ENCODE measurements around the gene GNB1. TPM values are rescaled to one million over a fixed set of nuclear protein-coding genes. Genes with fewer than 3 reads are reported as not detected.

The GNB1 gene
- total and polyA plus RNA-seq, 3 experiments from 2014 or later, result 114 to 470 (median 436) TPM

GRCh38 chr1:1899967-1900327 lies 9.1 kb upstream of the GNB1 start:
- Mint-ChIP-seq H3K9me3 (peaks cover 0 to 1% (median 0%) of the 10 kb centered on the region in 5 donors), H3K36me3 (no peaks in the 10 kb centered on the region)
- CTCF ChIA-PET, result interaction anchor here (1.7 to 3.1 kb wide), 2 partner anchors 9 to 145 kb away, joined by 4 to 18 read pairs; no protein-coding TSS in a partner anchor

GRCh38 chr1:1899266-1899966 lies 8.5 kb upstream of the GNB1 start:
- ChIA-PET POLR2A (interaction anchor here (1.4 kb wide), 1 partner anchor 9 kb away, joined by 4 read pairs; no protein-coding TSS in a partner anchor), CTCF (interaction anchor here (0.8 to 3.1 kb wide), 3 partner anchors 10 to 205 kb away, joined by 3 to 18 read pairs (median 4); no protein-coding TSS in a partner anchor)
- H3K4me1 ChIP-seq (ENCODE audit: insufficient read depth, low read length), result peaks cover 19% of the 10 kb centered on the region
- H3K9me3 ChIP-seq (ENCODE audit: low read length), result no peaks in the 10 kb centered on the region
- H3K4me3 Mint-ChIP-seq, result no peak overlapping the region
- H3K4me3 ChIP-seq (ENCODE audit: low read length), result no peak overlapping the region
- H3K27me3 Mint-ChIP-seq, result peaks cover 3 to 14% of the 10 kb centered on the region in 2 donors
- no peaks in the 10 kb centered on the region for H3K36me3 Mint-ChIP-seq
- H3K36me3 ChIP-seq (ENCODE audit: insufficient read depth, low read length), result no peaks in the 10 kb centered on the region
- no peak overlapping the region for H3K27ac ChIP-seq (ENCODE audit: low read depth, low read length)
- no peak overlapping the region for H3K27ac Mint-ChIP-seq
- peak in 1 of 5 donors; percentile 34 for DNase-seq
- H3K27me3 ChIP-seq (ENCODE audit: insufficient read depth, low read length, poor library complexity, severe bottlenecking), result no peaks in the 10 kb centered on the region
- H3K9me3 Mint-ChIP-seq, result peaks cover 0 to 1% (median 0%) of the 10 kb centered on the region in 5 donors
- H3K4me1 Mint-ChIP-seq, result peaks cover 7 to 13% (median 7%) of the 10 kb centered on the region in 3 donors

More at GRCh38 chr1:1899967-1900327, 9.1 kb upstream of the GNB1 start:
- Histone ChIP-seq H3K36me3 (ENCODE audit: insufficient read depth, low read length) (no peaks in the 10 kb centered on the region), H3K4me1 (ENCODE audit: insufficient read depth, low read length) (peaks cover 14% of the 10 kb centered on the region), H3K27me3 (ENCODE audit: insufficient read depth, low read length, poor library complexity, severe bottlenecking) (no peaks in the 10 kb centered on the region), H3K27ac (ENCODE audit: low read depth, low read length) (no peak overlapping the region), H3K9me3 (ENCODE audit: low read length) (no peaks in the 10 kb centered on the region), H3K4me3 (ENCODE audit: low read length) (no peak overlapping the region)
- peaks cover 2 to 8% (median 3%) of the 10 kb centered on the region in 3 donors for H3K4me1 Mint-ChIP-seq
- no peak overlapping the region for H3K4me3 Mint-ChIP-seq
- peaks cover 5 to 13% of the 10 kb centered on the region in 2 donors for H3K27me3 Mint-ChIP-seq
- no peak for DNase-seq
- POLR2A ChIA-PET, result no interaction called here
- H3K27ac Mint-ChIP-seq, result no peak overlapping the region

GRCh38 chr1:1898246-1898933 lies 7.5 kb upstream of the GNB1 start:
- H3K9me3 Mint-ChIP-seq, result peaks cover 0 to 1% (median 0%) of the 10 kb centered on the region in 5 donors
- POLR2A ChIA-PET, result interaction anchor here (1.4 kb wide), 1 partner anchor 10 kb away, joined by 4 read pairs; no protein-coding TSS in a partner anchor
- Histone ChIP-seq H3K36me3 (ENCODE audit: insufficient read depth, low read length) (no peaks in the 10 kb centered on the region), H3K4me3 (ENCODE audit: low read length) (no peak overlapping the region), H3K9me3 (ENCODE audit: low read length) (no peaks in the 10 kb centered on the region), H3K27me3 (ENCODE audit: insufficient read depth, low read length, poor library complexity, severe bottlenecking) (no peaks in the 10 kb centered on the region), H3K4me1 (ENCODE audit: insufficient read depth, low read length) (peaks cover 24% of the 10 kb centered on the region), H3K27ac (ENCODE audit: low read depth, low read length) (no peak overlapping the region)
- H3K27me3 Mint-ChIP-seq, result peaks cover 3 to 14% of the 10 kb centered on the region in 2 donors
- no peak for DNase-seq
- peak overlapping the region in 2 of 8 donors; percentile 45 to 54 for H3K27ac Mint-ChIP-seq
- no peak overlapping the region for H3K4me3 Mint-ChIP-seq
- H3K36me3 Mint-ChIP-seq, result no peaks in the 10 kb centered on the region
- peaks cover 10 to 23% (median 10%) of the 10 kb centered on the region in 3 donors for H3K4me1 Mint-ChIP-seq
- CTCF ChIA-PET, result interaction anchor here (0.8 to 3.1 kb wide), 2 partner anchors 11 to 204 kb away, joined by 3 to 18 read pairs; no protein-coding TSS in a partner anchor

DNA sequence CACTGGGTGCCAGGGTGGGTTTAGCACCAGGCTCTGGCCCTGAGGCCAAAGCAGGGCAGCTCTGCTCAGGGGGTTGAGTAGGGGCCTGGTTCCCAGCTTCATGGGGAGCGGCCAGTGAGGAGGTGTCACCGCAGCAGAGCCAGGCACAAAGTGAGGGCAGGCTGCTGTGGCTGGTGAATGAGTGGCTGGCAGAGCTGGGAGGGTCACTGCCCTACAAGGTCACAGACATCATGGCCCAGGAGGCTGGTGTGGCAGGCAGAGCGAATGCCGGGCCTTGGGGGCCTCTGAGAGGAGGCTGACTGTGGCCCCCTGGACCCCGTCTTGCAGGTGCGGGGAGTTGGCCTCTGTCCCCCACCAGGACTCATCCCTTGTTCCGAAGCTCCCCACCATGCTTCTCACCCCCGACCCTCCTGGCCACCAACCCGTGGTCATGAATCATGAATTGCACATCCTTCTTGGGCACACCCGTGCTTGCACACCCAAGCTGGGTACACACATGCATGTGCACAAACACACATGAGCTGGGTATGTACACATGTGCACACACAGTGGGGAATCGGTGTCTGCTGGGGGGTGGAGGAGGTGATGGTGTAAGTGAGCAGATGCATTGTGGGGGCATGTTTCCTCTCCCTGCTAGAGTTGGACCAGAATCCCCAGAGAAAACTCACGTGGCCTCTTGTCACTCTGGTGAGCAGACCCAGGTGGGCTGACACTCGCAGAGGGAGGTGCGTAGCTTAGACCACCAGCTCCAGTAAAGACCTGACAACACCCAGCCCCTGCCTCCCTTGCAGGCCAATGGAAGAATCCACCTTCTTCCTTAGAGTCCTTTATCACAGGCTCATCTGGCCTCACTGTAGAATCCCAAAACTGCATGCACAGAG lies 4.8 kb upstream of the GNB1 start:
- H3K36me3 Mint-ChIP-seq, result peaks cover 0 to 5% (median 0%) of the 10 kb centered on the region in 3 donors
- DNase-seq, result no peak
- no peaks in the 10 kb centered on the region for H3K27me3 ChIP-seq (ENCODE audit: insufficient read depth, low read length, poor library complexity, severe bottlenecking)
- H3K9me3 ChIP-seq (ENCODE audit: low read length), result no peaks in the 10 kb centered on the region
- ChIA-PET CTCF (interaction anchor here (1.4 to 3.1 kb wide), 2 partner anchors 10 to 299 kb away, joined by 3 to 20 read pairs; no protein-coding TSS in a partner anchor), POLR2A (no interaction called here)
- peak overlapping the region in 3 of 7 donors; percentile 24 to 69 (median 61) for H3K4me3 Mint-ChIP-seq
- H3K9me3 Mint-ChIP-seq, result no peaks in the 10 kb centered on the region
- no peak overlapping the region for H3K27ac ChIP-seq (ENCODE audit: low read depth, low read length)
- no peak overlapping the region for H3K4me3 ChIP-seq (ENCODE audit: low read length)
- peaks cover 3 to 9% of the 10 kb centered on the region in 2 donors for H3K27me3 Mint-ChIP-seq
- peak overlapping the region in 1 of 8 donors; percentile 38 for H3K27ac Mint-ChIP-seq
- peaks cover 20 to 38% (median 25%) of the 10 kb centered on the region in 3 donors for H3K4me1 Mint-ChIP-seq
- no peaks in the 10 kb centered on the region for H3K36me3 ChIP-seq (ENCODE audit: insufficient read depth, low read length)
- peaks cover 35% of the 10 kb centered on the region for H3K4me1 ChIP-seq (ENCODE audit: insufficient read depth, low read length)

GRCh38 chr1:1895060-1895418 lies 4.2 kb upstream of the GNB1 start:
- peak overlapping the region in 5 of 7 donors; percentile 29 to 55 (median 43) for H3K4me3 Mint-ChIP-seq
- H3K27ac Mint-ChIP-seq, result peak overlapping the region in 6 of 8 donors; percentile 17 to 77 (median 47)
- H3K4me1 Mint-ChIP-seq, result peaks cover 20 to 38% (median 25%) of the 10 kb centered on the region in 3 donors
- Histone ChIP-seq H3K4me3 (ENCODE audit: low read length) (no peak overlapping the region), H3K36me3 (ENCODE audit: insufficient read depth, low read length) (no peaks in the 10 kb centered on the region), H3K27ac (ENCODE audit: low read depth, low read length) (no peak overlapping the region), H3K9me3 (ENCODE audit: low read length) (no peaks in the 10 kb centered on the region), H3K27me3 (ENCODE audit: insufficient read depth, low read length, poor library complexity, severe bottlenecking) (no peaks in the 10 kb centered on the region), H3K4me1 (ENCODE audit: insufficient read depth, low read length) (peaks cover 35% of the 10 kb centered on the region)
- CTCF ChIA-PET, result interaction anchor here (1.4 to 3.1 kb wide), 2 partner anchors 11 to 300 kb away, joined by 3 to 20 read pairs; no protein-coding TSS in a partner anchor
- no peaks in the 10 kb centered on the region for H3K9me3 Mint-ChIP-seq
- POLR2A ChIA-PET, result interaction anchor here (0.8 kb wide), 1 partner anchor 10 kb away, joined by 3 read pairs; no protein-coding TSS in a partner anchor
- DNase-seq, result no peak
- peaks cover 3 to 9% of the 10 kb centered on the region in 2 donors for H3K27me3 Mint-ChIP-seq
- peaks cover 0 to 5% (median 0%) of the 10 kb centered on the region in 3 donors for H3K36me3 Mint-ChIP-seq

DNA sequence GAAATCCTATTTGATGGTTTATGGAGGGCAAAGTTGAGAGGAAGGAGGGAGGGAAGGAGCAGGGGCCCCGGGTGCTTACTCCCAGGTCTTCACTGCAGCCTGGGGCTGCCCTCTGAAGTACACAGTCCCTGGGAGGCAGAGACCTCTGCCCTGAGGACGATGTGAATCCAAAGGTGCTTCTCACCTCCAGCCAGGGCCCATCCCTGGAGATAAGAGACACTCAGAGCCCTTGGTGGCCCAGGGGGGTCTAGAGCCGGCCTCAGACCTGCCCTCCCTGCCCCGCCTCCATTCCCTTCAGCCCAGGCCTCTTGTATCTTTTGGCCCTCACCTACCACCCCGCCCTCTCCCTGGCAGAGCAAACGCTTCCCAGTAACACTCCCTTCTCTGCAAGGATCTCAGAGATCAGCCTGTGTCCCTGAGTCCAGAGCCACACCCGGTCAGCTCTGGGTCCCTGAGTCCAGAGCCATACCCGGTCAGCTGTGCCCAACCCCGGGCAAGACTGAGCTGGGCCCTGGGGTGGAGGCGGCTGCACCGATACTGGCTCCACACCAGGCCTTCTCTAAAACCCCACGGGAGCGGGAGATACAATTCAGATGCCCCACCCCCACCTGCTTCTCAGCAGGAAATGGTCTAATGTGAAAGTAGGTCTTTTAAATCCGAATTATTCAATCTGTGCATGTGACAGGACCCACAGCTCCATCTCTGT lies 3.6 kb upstream of the GNB1 start:
- Mint-ChIP-seq H3K9me3 (no peaks in the 10 kb centered on the region), H3K4me1 (peaks cover 20 to 38% (median 25%) of the 10 kb centered on the region in 3 donors), H3K4me3 (peak overlapping the region in 5 of 7 donors; percentile 29 to 55 (median 43)), H3K27ac (peak overlapping the region in 6 of 8 donors; percentile 17 to 77 (median 47)), H3K36me3 (peaks cover 0 to 7% (median 0%) of the 10 kb centered on the region in 3 donors), H3K27me3 (peaks cover 3 to 9% of the 10 kb centered on the region in 2 donors)
- Histone ChIP-seq H3K9me3 (ENCODE audit: low read length) (no peaks in the 10 kb centered on the region), H3K36me3 (ENCODE audit: insufficient read depth, low read length) (no peaks in the 10 kb centered on the region), H3K4me3 (ENCODE audit: low read length) (no peak overlapping the region), H3K4me1 (ENCODE audit: insufficient read depth, low read length) (peaks cover 32% of the 10 kb centered on the region), H3K27ac (ENCODE audit: low read depth, low read length) (no peak overlapping the region), H3K27me3 (ENCODE audit: insufficient read depth, low read length, poor library complexity, severe bottlenecking) (no peaks in the 10 kb centered on the region)
- ChIA-PET CTCF (interaction anchor here (1.4 to 3.1 kb wide), 2 partner anchors 12 to 301 kb away, joined by 3 to 20 read pairs; no protein-coding TSS in a partner anchor), POLR2A (interaction anchor here (0.8 kb wide), 1 partner anchor 9 kb away, joined by 3 read pairs; no protein-coding TSS in a partner anchor)
- DNase-seq, result peak in 1 of 5 donors; percentile 24

GRCh38 chr1:1893997-1894353 lies 3.1 kb upstream of the GNB1 start:
- no peaks in the 10 kb centered on the region for H3K36me3 ChIP-seq (ENCODE audit: insufficient read depth, low read length)
- H3K27me3 ChIP-seq (ENCODE audit: insufficient read depth, low read length, poor library complexity, severe bottlenecking), result no peaks in the 10 kb centered on the region
- no peak overlapping the region for H3K27ac ChIP-seq (ENCODE audit: low read depth, low read length)
- no peaks in the 10 kb centered on the region for H3K9me3 ChIP-seq (ENCODE audit: low read length)
- POLR2A ChIA-PET, result no interaction called here
- CTCF ChIA-PET, result interaction anchor here (3.1 kb wide), 1 partner anchor 12 kb away, joined by 20 read pairs; no protein-coding TSS in a partner anchor
- Mint-ChIP-seq H3K4me1 (peaks cover 25 to 43% (median 30%) of the 10 kb centered on the region in 3 donors), H3K4me3 (peak overlapping the region in 2 of 7 donors; percentile 70 to 79), H3K27me3 (peaks cover 4 to 9% of the 10 kb centered on the region in 2 donors), H3K36me3 (peaks cover 0 to 7% (median 0%) of the 10 kb centered on the region in 3 donors), H3K9me3 (no peaks in the 10 kb centered on the region), H3K27ac (peak overlapping the region in 1 of 8 donors; percentile 77)
- peaks cover 34% of the 10 kb centered on the region for H3K4me1 ChIP-seq (ENCODE audit: insufficient read depth, low read length)
- H3K4me3 ChIP-seq (ENCODE audit: low read length), result no peak overlapping the region
- no peak for DNase-seq

All from CD8-positive, alpha-beta memory T cell (primary cell).